ENCODE data around the gene STX11.
"Not testable (repeated sequence)": the region's sequence is repeated elsewhere in the genome, so short reads cannot be mapped to it uniquely, and the experiment has no call there.

- TF ChIP-seq POLR2AphosphoS5 (IDR thresholded peaks at IDR 0.05); CTCF (IDR thresholded peaks at IDR 0.05; ENCODE audit: poor library complexity, severe bottlenecking); RAD21 (conservative IDR thresholded peaks at IDR 0.05); EZH2 (IDR thresholded peaks at IDR 0.05; ENCODE audit: borderline replicate concordance, insufficient read depth, low read length, poor library complexity, severe bottlenecking); REST (IDR thresholded peaks at IDR 0.05; ENCODE audit: borderline replicate concordance): not testable (repeated sequence)
Measured at GRCh38 chr6:144184186-144184585, 33.9 kb downstream of the STX11 start.

All from neural cell (in vitro differentiated cells).